HEK293 (cell line): ENCODE results near the gene RIMKLA.

Experiments used
- CTCF ChIA-PET: fragments of 350-600 bp; formaldehyde crosslinking; extraction: SDS; loops from one replicate; lab custom pipeline; 2021; ENCODE audit warnings: antibody characterized with exemption; lab: Yijun Ruan, JAX
- POLR2A ChIA-PET: fragments of 300-600 bp; formaldehyde crosslinking; extraction: SDS; loops from one replicate; lab custom pipeline; 2020; ENCODE audit warnings: antibody characterized with exemption, inconsistent platforms; lab: Yijun Ruan, JAX
- H3K27ac ChIP-seq: fragments of 200-500 bp; sonication (Bioruptor generic); 2 replicates; pipeline ENCODE4 v1.5.1; 2014; ENCODE audit warnings: low read depth, low read length, control low read depth, inconsistent platforms; ENCODE audit errors: extremely low read depth
- H3K36me3 ChIP-seq, 2 experiments: fragments of 200-500 bp in 1 of 2; sonication (Bioruptor generic) in 1 of 2; 1 replicate in 1 of 2; 2 replicates in 1 of 2; pipeline ENCODE4 v1.5.1; 2014 to 2017; ENCODE audit warnings: inconsistent platforms in 2 of 2, low read length in 2 of 2; ENCODE audit not compliant: control insufficient read depth in 2 of 2, insufficient read depth in 1 of 2
- H3K4me1 ChIP-seq: fragments of 200-500 bp; sonication (Bioruptor generic); 2 replicates; pipeline ENCODE4 v1.5.1; 2014; ENCODE audit warnings: mild to moderate bottlenecking, low read length, inconsistent platforms; ENCODE audit not compliant: control insufficient read depth, insufficient read depth
- H3K4me3 ChIP-seq: 2 replicates; pipeline ENCODE4 v1.5.1; 2011; ENCODE audit warnings: low read depth, mild to moderate bottlenecking, control low read depth, low read length, moderate library complexity
- H3K9me3 ChIP-seq: fragments of 200-500 bp; sonication (Bioruptor generic); 2 replicates; pipeline ENCODE4 v1.5.1; 2014; ENCODE audit warnings: low read depth, low read length, inconsistent platforms; ENCODE audit not compliant: control insufficient read depth, insufficient read depth
- FEZF1 ChIP-seq: fragments of 450-650 bp; formaldehyde crosslinking; IDR thresholded peaks from 2 replicates; pipeline ENCODE4 v1.5.1; 2016; ENCODE audit warnings: missing biosample characterization, missing genetic modification characterization
- PRDM4 ChIP-seq: fragments of 450-650 bp; formaldehyde crosslinking; IDR thresholded peaks from 2 replicates; pipeline ENCODE4 v1.5.1; 2017; ENCODE audit warnings: missing biosample characterization, missing genetic modification characterization
- REST ChIP-seq: fragments of 450-650 bp; formaldehyde crosslinking; IDR thresholded peaks from 2 replicates; pipeline ENCODE4 v1.5.1; 2016; ENCODE audit warnings: missing biosample characterization, missing genetic modification characterization
- SP3 ChIP-seq: fragments of 450-650 bp; formaldehyde crosslinking; IDR thresholded peaks from 2 replicates; pipeline ENCODE4 v1.5.1; 2016; ENCODE audit warnings: missing biosample characterization, missing genetic modification characterization
- TSHZ1 ChIP-seq: fragments of 450-650 bp; formaldehyde crosslinking; IDR thresholded peaks from 2 replicates; pipeline ENCODE4 v1.5.1; 2016; ENCODE audit warnings: missing biosample characterization, missing genetic modification characterization, borderline replicate concordance
- ZBTB8A ChIP-seq: fragments of 450-650 bp; formaldehyde crosslinking; IDR thresholded peaks from 2 replicates; pipeline ENCODE4 v1.5.1; 2016; ENCODE audit warnings: missing biosample characterization, missing genetic modification characterization
- ZNF112 ChIP-seq: fragments of 450-650 bp; formaldehyde crosslinking; IDR thresholded peaks from 2 replicates; pipeline ENCODE4 v1.5.0; 2017; ENCODE audit warnings: missing biosample characterization, missing genetic modification characterization
- ZNF169 ChIP-seq: fragments of 450-650 bp; formaldehyde crosslinking; IDR thresholded peaks from 2 replicates; pipeline ENCODE4 v1.5.1; 2016; ENCODE audit warnings: missing biosample characterization, missing genetic modification characterization
- ZNF18 ChIP-seq: fragments of 450-650 bp; formaldehyde crosslinking; IDR thresholded peaks from 2 replicates; pipeline ENCODE4 v1.5.1; 2016; ENCODE audit warnings: missing biosample characterization, missing genetic modification characterization
- ZNF23 ChIP-seq: fragments of 450-650 bp; formaldehyde crosslinking; IDR thresholded peaks from 2 replicates; pipeline ENCODE4 v1.5.1; 2016; ENCODE audit warnings: missing biosample characterization, missing genetic modification characterization, borderline replicate concordance
- ZNF354C ChIP-seq: fragments of 450-650 bp; formaldehyde crosslinking; IDR thresholded peaks from 2 replicates; pipeline ENCODE4 v1.5.1; 2016; ENCODE audit warnings: missing biosample characterization, missing genetic modification characterization, low read depth, borderline replicate concordance
- ZNF362 ChIP-seq: fragments of 450-650 bp; formaldehyde crosslinking; IDR thresholded peaks from 2 replicates; pipeline ENCODE4 v1.5.1; 2016; ENCODE audit warnings: missing biosample characterization, missing genetic modification characterization
- ZNF501 ChIP-seq: fragments of 450-650 bp; formaldehyde crosslinking; IDR thresholded peaks from 2 replicates; pipeline ENCODE4 v1.5.1; 2016; ENCODE audit warnings: missing biosample characterization, missing genetic modification characterization
- ZNF544 ChIP-seq: fragments of 450-650 bp; formaldehyde crosslinking; IDR thresholded peaks from 2 replicates; pipeline ENCODE4 v1.5.0; 2017; ENCODE audit warnings: missing biosample characterization, missing genetic modification characterization
- ZNF548 ChIP-seq: fragments of 450-650 bp; formaldehyde crosslinking; IDR thresholded peaks from 2 replicates; pipeline ENCODE4 v1.5.1; 2016; ENCODE audit warnings: missing biosample characterization, missing genetic modification characterization
- ZNF555 ChIP-seq: fragments of 450-650 bp; formaldehyde crosslinking; conservative IDR thresholded peaks from 2 replicates; pipeline ENCODE4 v1.5.1; 2017; ENCODE audit warnings: missing biosample characterization, mild to moderate bottlenecking, missing genetic modification characterization, inconsistent platforms
- ZNF621 ChIP-seq: fragments of 450-650 bp; formaldehyde crosslinking; IDR thresholded peaks from 2 replicates; pipeline ENCODE4 v1.5.1; 2017; ENCODE audit warnings: missing biosample characterization, missing genetic modification characterization
- ZNF660 ChIP-seq: fragments of 450-650 bp; IDR thresholded peaks from 2 replicates; pipeline ENCODE4 v1.5.1; 2018; ENCODE audit warnings: missing biosample characterization, mild to moderate bottlenecking, missing genetic modification characterization
- ZNF692 ChIP-seq: fragments of 450-650 bp; formaldehyde crosslinking; IDR thresholded peaks from 2 replicates; pipeline ENCODE4 v1.5.1; 2016; ENCODE audit warnings: missing biosample characterization, missing genetic modification characterization

Gene RIMKLA

GRCh38 chr1:42370876-42371549, 9.6 kb upstream of the RIMKLA start:
- TF ChIP-seq PRDM4 (tag by site-specific recombination) = no peak
- no peak for TF ChIP-seq ZNF548 (tag by site-specific recombination)
- TF ChIP-seq ZNF621 (tag by site-specific recombination) = no peak
- TF ChIP-seq ZNF23 = no peak
- TF ChIP-seq ZBTB8A (tag by site-specific recombination) = no peak
- TF ChIP-seq FEZF1 (tag by site-specific recombination) = no peak
- no peak for TF ChIP-seq SP3 (tag by site-specific recombination)
- no peak for TF ChIP-seq ZNF169 (tag by site-specific recombination)
- TF ChIP-seq ZNF112 = no peak
- no peak for TF ChIP-seq ZNF555 (tag by site-specific recombination)
- TF ChIP-seq ZNF18 (tag by site-specific recombination) = no peak
- TF ChIP-seq ZNF544 (tag by site-specific recombination) = no peak
- no peak for TF ChIP-seq ZNF692 (tag by site-specific recombination)
- TF ChIP-seq ZNF354C (tag by site-specific recombination) = no peak
- TF ChIP-seq TSHZ1 = no peak
- TF ChIP-seq ZNF501 (tag by site-specific recombination) = no peak
- no peak for TF ChIP-seq ZNF660 (tag by site-specific recombination)
- no peak for TF ChIP-seq ZNF362 (tag by site-specific recombination)
- TF ChIP-seq REST = no peak
- no peaks in the 10 kb centered on the region for H3K4me1 ChIP-seq
- no peak overlapping the region for H3K4me3 ChIP-seq
- H3K36me3 ChIP-seq = no peaks in the 10 kb centered on the region
- ChIA-PET POLR2A (no interaction called here), CTCF (no interaction called here)
- H3K9me3 ChIP-seq = no peaks in the 10 kb centered on the region
- H3K27ac ChIP-seq = no peak overlapping the region
